GM10248 (cell line): ENCODE data around the gene MICALL1.
"Not testable (repeated sequence)": the region's sequence is repeated elsewhere in the genome, so short reads cannot be mapped to it uniquely, and the experiment has no call there.

ENCODE experiments used
- CTCF ChIA-PET: fragments of 300-600 bp; sonication (Branson Sonifier 250); formaldehyde crosslinking; extraction: SDS; loops from one replicate; lab custom pipeline; 2021; ENCODE audit warnings: antibody characterized with exemption; lab: Yijun Ruan, JAX
- POLR2A ChIA-PET: fragments of 350-650 bp; sonication (Branson Sonifier 250); formaldehyde crosslinking; extraction: SDS; loops from one replicate; lab custom pipeline; 2020; ENCODE audit warnings: antibody characterized with exemption; lab: Yijun Ruan, JAX
- DNase-seq: peaks from one replicate; pipeline ENCODE4 v3.0.0; 2012; ENCODE audit errors: extremely low spot score
- CTCF ChIP-seq: IDR thresholded peaks from 2 replicates; pipeline ENCODE4 v1.5.1; 2012; ENCODE audit warnings: mild to moderate bottlenecking, low read depth; ENCODE audit errors: extremely low read depth, missing control alignments, control extremely low read depth

The MICALL1 gene

GRCh38 chr22:37942133-37942532 lies 36.0 kb downstream of the MICALL1 start:
- no peak for TF ChIP-seq CTCF
- ChIA-PET CTCF (interaction anchor here (1.0 kb wide), 1 partner anchor 45 kb away, joined by 3 read pairs; no protein-coding TSS in a partner anchor), POLR2A (interaction anchor here (0.6 kb wide), 1 partner anchor 12 kb away, joined by 5 read pairs; the partner anchor contains the start of gene POLR2F)

GRCh38 chr22:37943136-37943824 lies 37.2 kb downstream of the MICALL1 start:
- DNase-seq, result no peak
- CTCF ChIA-PET, result interaction anchor here (1.0 kb wide), 2 partner anchors 9 to 11 kb away, joined by 3 to 6 read pairs; no protein-coding TSS in a partner anchor
- no peak for TF ChIP-seq CTCF
- POLR2A ChIA-PET, result no interaction called here

More at GRCh38 chr22:37942133-37942532, 36.0 kb downstream of the MICALL1 start:
- DNase-seq, result no peak

GRCh38 chr22:37943825-37944198 lies 37.7 kb downstream of the MICALL1 start:
- CTCF ChIA-PET, result interaction anchor here (1.0 kb wide), 2 partner anchors 10 to 11 kb away, joined by 3 to 6 read pairs; no protein-coding TSS in a partner anchor
- TF ChIP-seq CTCF, result no peak
- no peak for DNase-seq
- POLR2A ChIA-PET, result no interaction called here

- CTCF ChIA-PET, POLR2A ChIA-PET, DNase-seq: not testable (repeated sequence)
These were observed 38.3 kb downstream of the MICALL1 start for GRCh38 chr22:37944423-37944822.

- CTCF ChIA-PET, result interaction anchor here (1.6 to 2.3 kb wide), 4 partner anchors 7 to 84 kb away, joined by 4 to 10 read pairs (median 6); no protein-coding TSS in a partner anchor
- POLR2A ChIA-PET, DNase-seq: not testable (repeated sequence)
These were observed 41.2 kb downstream of the MICALL1 start for GRCh38 chr22:37947142-37947795.

- TF ChIP-seq CTCF, result no peak
- POLR2A ChIA-PET, result no interaction called here
- CTCF ChIA-PET, result interaction anchor here (3.0 kb wide), 1 partner anchor 18 kb away, joined by 14 read pairs; no protein-coding TSS in a partner anchor
- no peak for DNase-seq
These were observed 45.2 kb downstream of the MICALL1 start for GRCh38 chr22:37951305-37951704.

- CTCF ChIA-PET, result interaction anchor here (2.7 to 3.0 kb wide), 2 partner anchors 12 to 19 kb away, joined by 14 to 36 read pairs; no protein-coding TSS in a partner anchor
- POLR2A ChIA-PET, result not testable (repeated sequence)
These were observed 46.5 kb downstream of the MICALL1 start for GRCh38 chr22:37952629-37953028.

GRCh38 chr22:37953062-37953436 lies 47.0 kb downstream of the MICALL1 start:
- CTCF ChIA-PET, result interaction anchor here (0.9 to 2.7 kb wide), 9 partner anchors 12 to 321 kb away, joined by 3 to 36 read pairs (median 4); partner anchors contain the start of genes GCAT and MICALL1
- TF ChIP-seq CTCF, result no peak
- no peak for DNase-seq
- POLR2A ChIA-PET, result interaction anchor here (0.8 kb wide), 1 partner anchor 109 kb away, joined by 3 read pairs; the partner anchor contains the start of gene ANKRD54

More at GRCh38 chr22:37952629-37953028, 46.5 kb downstream of the MICALL1 start:
- DNase-seq, result not testable (repeated sequence)
